Karpas-422 (cell line): ENCODE results near the gene GRID2. TPM values are rescaled to one million over a fixed set of nuclear protein-coding genes. Genes with fewer than 3 reads are reported as not detected.

Experiments used
- DNase-seq: peaks from one replicate; pipeline ENCODE4 v3.0.0-alpha.2; 2015
- H2AFZ ChIP-seq: fragments of 200-600 bp; sonication (generic); 2 replicates; pipeline ENCODE4 v1.6.1; 2014; ENCODE audit warnings: antibody characterized with exemption, low read length, mixed read lengths
- H3K27ac ChIP-seq: fragments of 200-600 bp; sonication (generic); 2 replicates; pipeline ENCODE4 v1.5.1; 2014; ENCODE audit warnings: mild to moderate bottlenecking, low read length, moderate library complexity
- H3K27me3 ChIP-seq: fragments of 200-600 bp; sonication (generic); 2 replicates; pipeline ENCODE4 v1.6.1; 2014; ENCODE audit warnings: low read length, mixed read lengths
- H3K36me3 ChIP-seq: fragments of 200-600 bp; sonication (generic); 2 replicates; pipeline ENCODE4 v1.6.1; 2014; ENCODE audit warnings: low read length, mixed read lengths; ENCODE audit not compliant: insufficient read depth
- H3K4me1 ChIP-seq: fragments of 200-600 bp; sonication (generic); 2 replicates; pipeline ENCODE4 v1.6.1; 2014; ENCODE audit warnings: mild to moderate bottlenecking, low read length, mixed read lengths
- H3K4me2 ChIP-seq: fragments of 200-600 bp; sonication (generic); 2 replicates; pipeline ENCODE4 v1.6.1; 2014; ENCODE audit warnings: low read length, low read depth, mild to moderate bottlenecking; ENCODE audit not compliant: poor library complexity, severe bottlenecking
- H3K4me3 ChIP-seq: fragments of 200-600 bp; sonication (generic); 2 replicates; pipeline ENCODE4 v1.5.1; 2014; ENCODE audit warnings: mild to moderate bottlenecking, antibody characterized with exemption, low read length, mixed read lengths
- H3K79me2 ChIP-seq: fragments of 200-600 bp; sonication (generic); 2 replicates; pipeline ENCODE4 v1.6.1; 2014; ENCODE audit warnings: mild to moderate bottlenecking, low read length, mixed read lengths
- H3K9ac ChIP-seq: fragments of 200-600 bp; sonication (generic); 2 replicates; pipeline ENCODE4 v1.6.0; 2014; ENCODE audit warnings: low read length
- H3K9me2 ChIP-seq: fragments of 200-600 bp; sonication (generic), shearing (Covaris generic); replicated peaks from 2 replicates; pipeline ENCODE4 v1.6.0; 2014; ENCODE audit warnings: mild to moderate bottlenecking, low read length, moderate library complexity; ENCODE audit not compliant: insufficient read depth
- H3K9me3 ChIP-seq: fragments of 300-700, 200-600 bp; sonication (generic); 2 replicates; pipeline ENCODE4 v1.6.1; 2014; ENCODE audit warnings: low read length, mixed read lengths
- H4K20me1 ChIP-seq: fragments of 200-600 bp; sonication (generic); 2 replicates; pipeline ENCODE4 v1.6.1; 2014; ENCODE audit warnings: mild to moderate bottlenecking, antibody characterized with exemption, low read length, low read depth; ENCODE audit not compliant: insufficient read depth
- total RNA-seq: library from RNA; depleted of rRNA; stranded (reverse); fragments of >200 nt; shearing (Covaris generic); gene quantifications from 2 replicates; pipeline ENCODE4 v1.2.3, GENCODE V29; 2014; ENCODE audit warnings: low replicate concordance

GRID2 gene
- total RNA-seq, 1 experiment from 2014 or later, result not detected

DNA sequence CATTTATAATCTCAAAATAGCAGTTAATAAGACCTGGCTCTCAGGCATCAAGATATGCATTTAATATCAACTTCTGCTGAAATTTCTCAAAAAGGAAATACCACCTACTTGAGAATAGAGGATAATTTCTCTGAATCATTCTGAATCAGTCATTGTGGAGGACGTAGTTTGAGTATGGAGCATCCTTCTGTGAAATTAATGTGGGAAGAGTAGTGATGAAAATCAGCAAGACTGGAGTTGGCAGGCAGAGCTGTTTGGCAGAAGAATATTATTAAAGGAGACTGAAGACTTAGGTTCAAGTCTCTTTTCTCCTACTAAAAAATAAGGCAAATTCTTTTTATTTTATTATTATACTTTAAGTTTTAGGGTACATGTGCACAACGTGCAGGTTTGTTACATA, 1199.2 kb downstream of the GRID2 start:
- no peaks in the 10 kb centered on the region for H3K4me1 ChIP-seq
- 0 out of 2 replicates have a peak, but pooled peaks cover 5% of the 10 kb centered on the region for H3K9me2 ChIP-seq
- no peak overlapping the region for H3K9ac ChIP-seq
- peaks cover 12% of the 10 kb centered on the region for H3K9me3 ChIP-seq
- no peak overlapping the region for H3K4me3 ChIP-seq
- no peaks in the 10 kb centered on the region for H4K20me1 ChIP-seq
- H3K36me3 ChIP-seq, result no peaks in the 10 kb centered on the region
- H3K27ac ChIP-seq, result no peak overlapping the region
- no peaks in the 10 kb centered on the region for H3K27me3 ChIP-seq
- H2AFZ ChIP-seq, result no peak overlapping the region
- H3K4me2 ChIP-seq, result no peak overlapping the region
- H3K79me2 ChIP-seq, result no peaks in the 10 kb centered on the region
- DNase-seq, result no peak

GRCh38 chr4:93513851-93514250, 1210.1 kb downstream of the GRID2 start:
- DNase-seq, result no peak
- Histone ChIP-seq H3K9ac (no peak overlapping the region), H4K20me1 (no peaks in the 10 kb centered on the region), H3K4me3 (no peak overlapping the region), H3K27me3 (no peaks in the 10 kb centered on the region), H3K4me2 (no peak overlapping the region), H3K27ac (no peak overlapping the region), H2AFZ (no peak overlapping the region), H3K9me2 (no peaks in the 10 kb centered on the region; the same call in 1 of the 2 replicates), H3K79me2 (no peaks in the 10 kb centered on the region), H3K36me3 (no peaks in the 10 kb centered on the region), H3K4me1 (no peaks in the 10 kb centered on the region), H3K9me3 (peaks cover 16% of the 10 kb centered on the region)

GRCh38 chr4:93515208-93515607, 1211.4 kb downstream of the GRID2 start:
- Histone ChIP-seq H3K4me3 (no peak overlapping the region), H2AFZ (no peak overlapping the region), H4K20me1 (no peaks in the 10 kb centered on the region), H3K4me2 (no peak overlapping the region), H3K9ac (no peak overlapping the region), H3K9me2 (no peaks in the 10 kb centered on the region; the same call in 1 of the 2 replicates), H3K27ac (no peak overlapping the region), H3K9me3 (peaks cover 10% of the 10 kb centered on the region), H3K79me2 (no peaks in the 10 kb centered on the region), H3K36me3 (no peaks in the 10 kb centered on the region), H3K4me1 (no peaks in the 10 kb centered on the region), H3K27me3 (no peaks in the 10 kb centered on the region)
- DNase-seq, result no peak

- Histone ChIP-seq H3K9ac (no peak overlapping the region), H3K79me2 (no peaks in the 10 kb centered on the region), H4K20me1 (no peaks in the 10 kb centered on the region), H3K4me3 (no peak overlapping the region), H2AFZ (no peak overlapping the region), H3K36me3 (no peaks in the 10 kb centered on the region), H3K4me2 (no peak overlapping the region), H3K27ac (no peak overlapping the region), H3K4me1 (no peaks in the 10 kb centered on the region), H3K9me3 (no peaks in the 10 kb centered on the region; the same call in 1 of the 2 replicates), H3K27me3 (no peaks in the 10 kb centered on the region), H3K9me2 (no peaks in the 10 kb centered on the region)
- DNase-seq, result no peak
Measured at GRCh38 chr4:93529692-93530372, 1226.1 kb downstream of the GRID2 start.

GRCh38 chr4:93532234-93532633, 1228.5 kb downstream of the GRID2 start:
- no peak for DNase-seq
- Histone ChIP-seq H3K27ac (no peak overlapping the region), H3K4me1 (no peaks in the 10 kb centered on the region), H2AFZ (no peak overlapping the region), H3K27me3 (no peaks in the 10 kb centered on the region), H4K20me1 (no peaks in the 10 kb centered on the region), H3K4me2 (no peak overlapping the region), H3K9ac (no peak overlapping the region), H3K9me3 (peaks cover 6% of the 10 kb centered on the region; the same call in 1 of the 2 replicates), H3K79me2 (no peaks in the 10 kb centered on the region), H3K9me2 (no peaks in the 10 kb centered on the region), H3K36me3 (no peaks in the 10 kb centered on the region), H3K4me3 (no peak overlapping the region)

DNA sequence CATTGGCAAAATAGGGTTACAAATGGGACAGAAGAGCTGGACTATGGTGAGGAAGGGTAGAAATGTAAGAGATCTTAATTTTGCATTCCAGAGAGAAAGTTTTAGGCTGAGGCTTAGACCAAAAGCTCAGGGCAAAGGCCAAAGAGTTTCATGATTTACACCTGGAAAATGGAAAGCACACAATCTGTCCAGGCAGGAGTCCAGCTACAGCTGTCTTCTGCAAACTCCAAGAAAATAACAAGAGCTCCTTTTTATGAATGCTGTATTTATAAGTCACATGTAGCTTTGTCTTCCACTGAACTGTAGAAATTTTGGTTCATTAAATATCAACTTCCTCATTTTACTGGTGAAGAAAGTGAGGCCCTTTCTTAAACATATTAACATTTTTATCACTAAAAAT, 1236.8 kb downstream of the GRID2 start:
- H3K79me2 ChIP-seq, result no peaks in the 10 kb centered on the region
- DNase-seq, result no peak

DNA sequence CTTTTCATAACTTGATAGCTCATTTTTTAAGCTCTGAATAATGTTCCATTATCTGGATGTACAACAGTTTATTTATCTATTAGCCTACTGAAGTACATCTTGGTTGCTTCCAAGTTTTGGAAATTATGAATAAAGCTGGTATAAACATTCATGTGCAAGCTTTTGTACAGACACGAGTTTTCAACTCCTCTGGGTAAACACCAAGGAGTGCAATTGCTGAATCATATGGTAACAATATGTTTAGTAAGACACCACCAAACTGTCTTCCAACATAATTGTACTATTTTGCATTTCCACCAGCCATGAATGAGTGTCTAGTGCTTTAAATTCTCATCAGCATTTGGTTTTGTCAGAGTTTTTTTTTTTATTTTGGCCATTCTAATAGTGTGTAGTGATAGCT, 1258.1 kb downstream of the GRID2 start:
- Histone ChIP-seq H3K9me2 (no peaks in the 10 kb centered on the region; the same call in 1 of the 2 replicates), H3K36me3 (no peaks in the 10 kb centered on the region), H4K20me1 (no peaks in the 10 kb centered on the region), H3K27me3 (no peaks in the 10 kb centered on the region), H3K4me2 (no peak overlapping the region), H3K4me3 (no peak overlapping the region), H3K4me1 (no peaks in the 10 kb centered on the region), H3K9me3 (peaks cover 6% of the 10 kb centered on the region), H2AFZ (no peak overlapping the region), H3K27ac (no peak overlapping the region), H3K9ac (no peak overlapping the region), H3K79me2 (no peaks in the 10 kb centered on the region)
- DNase-seq, result no peak

More for the DNA sequence above, 1236.8 kb downstream of the GRID2 start:
- Histone ChIP-seq H2AFZ (no peak overlapping the region), H3K4me2 (no peak overlapping the region), H4K20me1 (no peaks in the 10 kb centered on the region), H3K27me3 (no peaks in the 10 kb centered on the region), H3K36me3 (no peaks in the 10 kb centered on the region), H3K9me3 (peaks cover 6% of the 10 kb centered on the region; the same call in 1 of the 2 replicates), H3K27ac (no peak overlapping the region), H3K4me1 (no peaks in the 10 kb centered on the region), H3K4me3 (no peak overlapping the region), H3K9ac (no peak overlapping the region), H3K9me2 (no peaks in the 10 kb centered on the region; the same call in 1 of the 2 replicates)

GRCh38 chr4:93568758-93569157, 1265.0 kb downstream of the GRID2 start:
- no peak overlapping the region for H3K4me3 ChIP-seq
- no peak overlapping the region for H3K27ac ChIP-seq
- H3K27me3 ChIP-seq, result no peaks in the 10 kb centered on the region
- no peak overlapping the region for H3K4me2 ChIP-seq
- peaks cover 12% of the 10 kb centered on the region; the same call in 1 of the 2 replicates for H3K9me3 ChIP-seq
- no peaks in the 10 kb centered on the region for H4K20me1 ChIP-seq
- no peaks in the 10 kb centered on the region for H3K36me3 ChIP-seq
- no peak overlapping the region for H2AFZ ChIP-seq
- no peaks in the 10 kb centered on the region for H3K9me2 ChIP-seq
- DNase-seq, result no peak
- H3K4me1 ChIP-seq, result no peaks in the 10 kb centered on the region
- no peaks in the 10 kb centered on the region for H3K79me2 ChIP-seq
- no peak overlapping the region for H3K9ac ChIP-seq
